ACC112 (cell line): Measurements from ENCODE around the gene AMH.
A peak's percentile ranks its signal among the peaks of the same experiment; 100 is the strongest.

ENCODE experiments used
- H2AFZ ChIP-seq: fragments of 200-600 bp; sonication (generic); one replicate; pipeline ENCODE4 v1.6.0; 2017; ENCODE audit warnings: antibody characterized with exemption, low read length; ENCODE audit not compliant: unreplicated experiment
- H3K27ac ChIP-seq: fragments of 200-600 bp; sonication (generic); 2 replicates; pipeline ENCODE4 v1.5.1; 2014; ENCODE audit warnings: low read depth, mild to moderate bottlenecking, antibody characterized with exemption, low read length, moderate library complexity
- H3K27me3 ChIP-seq: fragments of 200-600 bp; sonication (generic); 2 replicates; pipeline ENCODE4 v1.6.1; 2014; ENCODE audit warnings: mild to moderate bottlenecking, antibody characterized with exemption, low read length, moderate library complexity, mixed read lengths; ENCODE audit not compliant: insufficient read depth
- H3K36me3 ChIP-seq: fragments of 200-600 bp; sonication (generic); 2 replicates; pipeline ENCODE4 v1.6.1; 2016; ENCODE audit warnings: mild to moderate bottlenecking, antibody characterized with exemption, low read length, moderate library complexity, mixed read lengths; ENCODE audit not compliant: insufficient read depth
- H3K4me1 ChIP-seq: fragments of 200-600 bp; sonication (generic); one replicate; pipeline ENCODE4 v1.6.1; 2016; ENCODE audit warnings: low read length, mixed read lengths; ENCODE audit not compliant: insufficient read depth, unreplicated experiment, control insufficient read depth
- H3K4me3 ChIP-seq: fragments of 200-600 bp; sonication (generic); 2 replicates; pipeline ENCODE4 v1.5.1; 2014; ENCODE audit warnings: mild to moderate bottlenecking, low read depth, low read length
- H3K79me2 ChIP-seq: fragments of 200-600 bp; sonication (generic); one replicate; pipeline ENCODE4 v1.6.0; 2016; ENCODE audit warnings: low read length; ENCODE audit not compliant: control insufficient read depth, unreplicated experiment, insufficient read depth

AMH gene

GRCh38 chr19:2221918-2222317, 27.2 kb upstream of the AMH start:
- no peaks in the 10 kb centered on the region for H3K79me2 ChIP-seq
- no peaks in the 10 kb centered on the region for H3K27me3 ChIP-seq
- H3K36me3 ChIP-seq: no peaks in the 10 kb centered on the region; the same call in 1 of the 2 replicates
- H3K4me3 ChIP-seq: no peak overlapping the region
- peaks cover 10% of the 10 kb centered on the region for H3K4me1 ChIP-seq
- no peak overlapping the region for H2AFZ ChIP-seq
- peak overlapping the region; percentile 58 for H3K27ac ChIP-seq

GRCh38 chr19:2223391-2223790, 25.7 kb upstream of the AMH start:
- Histone ChIP-seq H2AFZ (no peak overlapping the region), H3K36me3 (no peaks in the 10 kb centered on the region; the same call in 1 of the 2 replicates), H3K4me3 (no peak overlapping the region), H3K27me3 (no peaks in the 10 kb centered on the region), H3K4me1 (peaks cover 10% of the 10 kb centered on the region), H3K79me2 (no peaks in the 10 kb centered on the region), H3K27ac (no peak overlapping the region)

- Histone ChIP-seq H3K36me3 (no peaks in the 10 kb centered on the region; the same call in 1 of the 2 replicates), H3K79me2 (no peaks in the 10 kb centered on the region), H3K27ac (no peak overlapping the region)
These were observed 25.2 kb upstream of the AMH start for GRCh38 chr19:2223959-2224358.

GRCh38 chr19:2224754-2225349, 24.3 kb upstream of the AMH start:
- Histone ChIP-seq H2AFZ (no peak overlapping the region), H3K36me3 (no peaks in the 10 kb centered on the region; the same call in 1 of the 2 replicates), H3K27me3 (no peaks in the 10 kb centered on the region), H3K27ac (no peak overlapping the region), H3K79me2 (no peaks in the 10 kb centered on the region), H3K4me3 (no peak overlapping the region), H3K4me1 (peaks cover 10% of the 10 kb centered on the region)

More at GRCh38 chr19:2223959-2224358, 25.2 kb upstream of the AMH start:
- Histone ChIP-seq H2AFZ (no peak overlapping the region), H3K27me3 (no peaks in the 10 kb centered on the region), H3K4me1 (peaks cover 10% of the 10 kb centered on the region), H3K4me3 (no peak overlapping the region)

GRCh38 chr19:2225415-2226050, 23.6 kb upstream of the AMH start:
- Histone ChIP-seq H3K36me3 (no peaks in the 10 kb centered on the region; the same call in 1 of the 2 replicates), H3K27me3 (no peaks in the 10 kb centered on the region), H3K27ac (no peak overlapping the region), H3K4me3 (no peak overlapping the region), H2AFZ (no peak overlapping the region), H3K4me1 (peaks cover 10% of the 10 kb centered on the region), H3K79me2 (no peaks in the 10 kb centered on the region)

- H3K27me3 ChIP-seq: no peaks in the 10 kb centered on the region
- no peak overlapping the region for H3K27ac ChIP-seq
- H3K36me3 ChIP-seq: no peaks in the 10 kb centered on the region; the same call in 1 of the 2 replicates
- no peak overlapping the region for H2AFZ ChIP-seq
- H3K79me2 ChIP-seq: no peaks in the 10 kb centered on the region
- no peak overlapping the region for H3K4me3 ChIP-seq
- peaks cover 7% of the 10 kb centered on the region for H3K4me1 ChIP-seq
These were observed 22.9 kb upstream of the AMH start for GRCh38 chr19:2226051-2226839.

GRCh38 chr19:2226840-2227360, 22.2 kb upstream of the AMH start:
- no peaks in the 10 kb centered on the region; the same call in 1 of the 2 replicates for H3K36me3 ChIP-seq
- peaks cover under 1% of the 10 kb centered on the region for H3K4me1 ChIP-seq
- no peak overlapping the region for H3K4me3 ChIP-seq
- H3K79me2 ChIP-seq: no peaks in the 10 kb centered on the region
- H2AFZ ChIP-seq: no peak overlapping the region
- no peak overlapping the region for H3K27ac ChIP-seq
- no peaks in the 10 kb centered on the region for H3K27me3 ChIP-seq

- Histone ChIP-seq H3K27me3 (no peaks in the 10 kb centered on the region), H3K4me3 (no peak overlapping the region), H3K36me3 (no peaks in the 10 kb centered on the region; the same call in 1 of the 2 replicates), H2AFZ (no peak overlapping the region), H3K27ac (no peak overlapping the region), H3K79me2 (no peaks in the 10 kb centered on the region), H3K4me1 (no peaks in the 10 kb centered on the region)
These were observed 21.5 kb upstream of the AMH start for GRCh38 chr19:2227415-2228156.

GRCh38 chr19:2228157-2229030, 20.7 kb upstream of the AMH start:
- Histone ChIP-seq H3K36me3 (no peaks in the 10 kb centered on the region; the same call in 1 of the 2 replicates), H3K4me1 (no peaks in the 10 kb centered on the region), H3K27ac (no peak overlapping the region), H2AFZ (no peak overlapping the region), H3K27me3 (no peaks in the 10 kb centered on the region), H3K79me2 (peaks cover 4% of the 10 kb centered on the region), H3K4me3 (no peak overlapping the region)
